ENCODE measurements around the gene DISC1.

- TF ChIP-seq PPARA (CRISPR knock-in tag; IDR thresholded peaks at IDR 0.05; ENCODE audit: borderline replicate concordance) (no peak), ZNF70 (CRISPR knock-in tag; IDR thresholded peaks at IDR 0.05) (no peak), POU6F1 (CRISPR knock-in tag; IDR thresholded peaks at IDR 0.05; ENCODE audit: borderline replicate concordance, low read depth) (no peak), ZFP30 (CRISPR knock-in tag; IDR thresholded peaks at IDR 0.05) (no peak), PATZ1 (CRISPR knock-in tag; IDR thresholded peaks at IDR 0.05; ENCODE audit: borderline replicate concordance) (no peak), CSDC2 (CRISPR knock-in tag; IDR thresholded peaks at IDR 0.05) (no peak)
These were observed 100.6 kb downstream of the DISC1 start for GRCh38 chr1:231727171-231727570.
